DND-41 (cell line): ENCODE measurements around the gene NMUR2.

ENCODE experiments used
- ATAC-seq: fragments of 200-7000 bp; cut with Tn5 transposase; 3 replicates; pipeline ENCODE4 v1.9.1; 2021; ENCODE audit warnings: low read depth; ENCODE audit not compliant: insufficient read depth
- DNase-seq: peaks from one replicate; pipeline ENCODE4 v3.0.0-alpha.2; 2020
- H2AFZ ChIP-seq: 2 replicates; pipeline ENCODE4 v1.6.0; 2012; ENCODE audit warnings: low read depth, low read length
- H3K27ac ChIP-seq: 2 replicates; pipeline ENCODE4 v1.5.1; 2012; ENCODE audit warnings: low read length, inconsistent platforms
- H3K27me3 ChIP-seq: fragments of 200-600 bp; sonication (generic); 2 replicates; pipeline ENCODE4 v1.6.0; 2012; ENCODE audit warnings: low read length, mild to moderate bottlenecking, inconsistent platforms; ENCODE audit not compliant: insufficient read depth, poor library complexity
- H3K36me3 ChIP-seq: 2 replicates; pipeline ENCODE4 v1.5.1; 2012; ENCODE audit warnings: low read length, inconsistent platforms; ENCODE audit not compliant: insufficient read depth
- H3K4me1 ChIP-seq: 2 replicates; pipeline ENCODE4 v1.5.1; 2012; ENCODE audit warnings: mild to moderate bottlenecking, low read length; ENCODE audit not compliant: insufficient read depth
- H3K4me2 ChIP-seq: 2 replicates; pipeline ENCODE4 v1.6.0; 2012; ENCODE audit warnings: mild to moderate bottlenecking, moderate library complexity, low read length, inconsistent platforms; ENCODE audit not compliant: insufficient read depth
- H3K4me3 ChIP-seq, 2 experiments: fragments of 200-600 bp in 1 of 2; shearing (Covaris generic) in 1 of 2; 2 replicates each; pipeline ENCODE4 v1.5.1; 2012 to 2016; ENCODE audit warnings: inconsistent platforms in 2 of 2, low read length in 2 of 2, mild to moderate bottlenecking in 2 of 2, low read depth in 1 of 2, moderate library complexity in 1 of 2
- H3K79me2 ChIP-seq: 2 replicates; pipeline ENCODE4 v1.6.0; 2012; ENCODE audit warnings: low read length, inconsistent platforms; ENCODE audit not compliant: insufficient read depth
- H3K9ac ChIP-seq: 2 replicates; pipeline ENCODE4 v1.6.0; 2012; ENCODE audit warnings: low read depth, mild to moderate bottlenecking, inconsistent platforms, low read length, moderate library complexity
- H3K9me3 ChIP-seq: 2 replicates; pipeline ENCODE4 v1.5.1; 2012; ENCODE audit warnings: low read length, moderate library complexity, mild to moderate bottlenecking, inconsistent platforms; ENCODE audit not compliant: insufficient read depth, severe bottlenecking
- H4K20me1 ChIP-seq: 2 replicates; pipeline ENCODE4 v1.6.0; 2012; ENCODE audit warnings: low read length; ENCODE audit not compliant: insufficient read depth
- EZH2 ChIP-seq: IDR thresholded peaks from 3 replicates; pipeline ENCODE4 v1.6.1; 2012; ENCODE audit warnings: borderline replicate concordance, low read depth, mild to moderate bottlenecking, moderate library complexity, low read length, inconsistent platforms; ENCODE audit not compliant: severe bottlenecking
- TF ChIP-seq, protein P1 (sequence below): IDR thresholded peaks from 2 replicates; pipeline ENCODE4 v1.5.1; 2012; ENCODE audit warnings: borderline replicate concordance, low read length, moderate library complexity, mild to moderate bottlenecking; ENCODE audit not compliant: poor library complexity, severe bottlenecking; ENCODE audit errors: extremely low read depth

NMUR2 gene, protein sequence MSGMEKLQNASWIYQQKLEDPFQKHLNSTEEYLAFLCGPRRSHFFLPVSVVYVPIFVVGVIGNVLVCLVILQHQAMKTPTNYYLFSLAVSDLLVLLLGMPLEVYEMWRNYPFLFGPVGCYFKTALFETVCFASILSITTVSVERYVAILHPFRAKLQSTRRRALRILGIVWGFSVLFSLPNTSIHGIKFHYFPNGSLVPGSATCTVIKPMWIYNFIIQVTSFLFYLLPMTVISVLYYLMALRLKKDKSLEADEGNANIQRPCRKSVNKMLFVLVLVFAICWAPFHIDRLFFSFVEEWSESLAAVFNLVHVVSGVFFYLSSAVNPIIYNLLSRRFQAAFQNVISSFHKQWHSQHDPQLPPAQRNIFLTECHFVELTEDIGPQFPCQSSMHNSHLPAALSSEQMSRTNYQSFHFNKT

DNA sequence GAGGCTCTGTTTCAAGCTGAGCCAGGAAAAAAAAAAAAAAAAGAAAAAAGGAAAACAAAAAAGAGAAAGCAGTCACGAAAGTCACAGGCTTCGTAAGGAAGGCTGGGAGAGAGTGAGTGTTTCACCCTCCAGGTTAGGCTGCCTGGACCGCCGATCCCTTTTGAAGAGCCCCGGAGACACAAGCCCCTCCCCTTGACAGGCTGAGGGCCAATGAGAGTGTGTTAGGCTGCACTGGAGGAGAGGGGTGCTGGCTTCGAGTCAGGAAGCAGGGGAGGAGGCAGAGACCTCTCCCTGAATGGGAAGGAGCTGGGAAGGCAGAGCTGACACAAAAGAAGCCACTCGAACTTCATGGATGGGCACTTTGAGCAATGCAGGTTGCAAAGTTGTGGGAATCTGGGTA is at the start of gene NMUR2:
Gene NMUR2 (minus strand): TSS at position 135 of the 400 bp plus-strand sequence. CDS start 166 bp downstream, outside the sequence.
- Histone ChIP-seq H3K36me3 (no peaks in the 10 kb centered on the region), H3K4me1 (no peaks in the 10 kb centered on the region), H3K9ac (no peak within 1 kb of the TSS), H3K9me3 (no peaks in the 10 kb centered on the region), H3K4me2 (no peak within 1 kb of the TSS), H3K79me2 (no peaks in the 10 kb centered on the region), H3K27ac (no peak within 1 kb of the TSS), H3K27me3 (no peaks in the 10 kb centered on the region), H2AFZ (no peak within 1 kb of the TSS), H3K4me3 (no peak within 1 kb of the TSS), H4K20me1 (no peaks in the 10 kb centered on the region)
- DNase-seq: peak; percentile 5
- ATAC-seq: peak; percentile 55; the same call in 1 of the 3 replicates
- TF ChIP-seq, protein P1, sequence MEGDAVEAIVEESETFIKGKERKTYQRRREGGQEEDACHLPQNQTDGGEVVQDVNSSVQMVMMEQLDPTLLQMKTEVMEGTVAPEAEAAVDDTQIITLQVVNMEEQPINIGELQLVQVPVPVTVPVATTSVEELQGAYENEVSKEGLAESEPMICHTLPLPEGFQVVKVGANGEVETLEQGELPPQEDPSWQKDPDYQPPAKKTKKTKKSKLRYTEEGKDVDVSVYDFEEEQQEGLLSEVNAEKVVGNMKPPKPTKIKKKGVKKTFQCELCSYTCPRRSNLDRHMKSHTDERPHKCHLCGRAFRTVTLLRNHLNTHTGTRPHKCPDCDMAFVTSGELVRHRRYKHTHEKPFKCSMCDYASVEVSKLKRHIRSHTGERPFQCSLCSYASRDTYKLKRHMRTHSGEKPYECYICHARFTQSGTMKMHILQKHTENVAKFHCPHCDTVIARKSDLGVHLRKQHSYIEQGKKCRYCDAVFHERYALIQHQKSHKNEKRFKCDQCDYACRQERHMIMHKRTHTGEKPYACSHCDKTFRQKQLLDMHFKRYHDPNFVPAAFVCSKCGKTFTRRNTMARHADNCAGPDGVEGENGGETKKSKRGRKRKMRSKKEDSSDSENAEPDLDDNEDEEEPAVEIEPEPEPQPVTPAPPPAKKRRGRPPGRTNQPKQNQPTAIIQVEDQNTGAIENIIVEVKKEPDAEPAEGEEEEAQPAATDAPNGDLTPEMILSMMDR: no peak
- no peak for TF ChIP-seq EZH2

DNA sequence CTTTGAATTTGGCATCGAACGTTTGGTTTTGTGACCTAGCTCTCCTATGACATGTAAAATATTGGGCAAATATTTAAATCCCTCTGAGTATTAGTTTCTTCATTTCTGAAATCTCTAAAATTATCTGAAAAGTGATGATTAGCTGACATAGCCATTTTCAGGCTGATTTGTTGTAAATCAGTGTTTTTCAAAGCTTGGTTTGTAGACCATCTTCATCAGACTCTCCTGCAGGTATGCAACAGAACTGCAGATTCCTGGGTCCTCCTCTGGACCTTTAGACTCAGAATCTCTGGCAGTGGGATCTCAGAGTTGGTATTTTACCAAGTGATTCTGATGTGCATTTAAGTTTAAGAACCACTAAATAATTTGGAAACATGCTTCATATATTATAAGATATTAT is 38.9 kb upstream of the NMUR2 start:
- Histone ChIP-seq H3K4me2 (no peak overlapping the region), H3K4me1 (no peaks in the 10 kb centered on the region), H3K4me3 (no peak overlapping the region), H3K79me2 (no peaks in the 10 kb centered on the region), H3K27me3 (no peaks in the 10 kb centered on the region), H3K9me3 (no peaks in the 10 kb centered on the region), H3K36me3 (no peaks in the 10 kb centered on the region), H3K27ac (no peak overlapping the region), H3K9ac (no peak overlapping the region), H2AFZ (no peak overlapping the region), H4K20me1 (no peaks in the 10 kb centered on the region)
- no peak for ATAC-seq
- TF ChIP-seq, protein P1: no peak
- TF ChIP-seq EZH2: no peak
- DNase-seq: no peak

DNA sequence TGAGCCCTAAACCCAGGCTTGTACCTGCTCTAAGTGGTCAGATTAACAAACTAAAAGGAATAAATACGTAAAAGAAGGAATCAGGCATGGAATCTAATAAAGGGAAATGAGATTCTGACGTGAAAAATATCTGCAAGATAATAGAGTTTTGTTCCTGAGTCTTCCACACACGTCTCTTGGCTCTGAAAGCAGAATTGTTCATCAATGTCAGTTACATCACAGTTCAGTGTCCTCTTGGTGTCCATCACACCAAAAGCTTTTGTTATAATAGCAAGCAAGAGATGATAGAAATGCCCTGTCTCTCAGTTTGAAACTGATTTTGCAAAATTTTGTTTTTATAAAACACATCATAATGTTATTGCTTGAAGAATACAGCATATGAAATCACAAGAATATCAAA is 34.7 kb upstream of the NMUR2 start:
- Histone ChIP-seq H3K27me3 (no peaks in the 10 kb centered on the region), H4K20me1 (no peaks in the 10 kb centered on the region), H3K9me3 (no peaks in the 10 kb centered on the region), H3K36me3 (no peaks in the 10 kb centered on the region), H2AFZ (no peak overlapping the region), H3K27ac (no peak overlapping the region), H3K4me2 (no peak overlapping the region), H3K4me3 (no peak overlapping the region), H3K4me1 (no peaks in the 10 kb centered on the region), H3K9ac (no peak overlapping the region), H3K79me2 (no peaks in the 10 kb centered on the region)
- no peak for ATAC-seq
- no peak for TF ChIP-seq EZH2
- TF ChIP-seq, protein P1: no peak
- DNase-seq: no peak
